Measurements from ENCODE around the gene SNTG2. TPM values are rescaled to one million over a fixed set of nuclear protein-coding genes. Genes with fewer than 3 reads are reported as not detected.

Gene SNTG2
- total RNA-seq, 1 experiment from 2014 or later: 20.5 TPM

DNA sequence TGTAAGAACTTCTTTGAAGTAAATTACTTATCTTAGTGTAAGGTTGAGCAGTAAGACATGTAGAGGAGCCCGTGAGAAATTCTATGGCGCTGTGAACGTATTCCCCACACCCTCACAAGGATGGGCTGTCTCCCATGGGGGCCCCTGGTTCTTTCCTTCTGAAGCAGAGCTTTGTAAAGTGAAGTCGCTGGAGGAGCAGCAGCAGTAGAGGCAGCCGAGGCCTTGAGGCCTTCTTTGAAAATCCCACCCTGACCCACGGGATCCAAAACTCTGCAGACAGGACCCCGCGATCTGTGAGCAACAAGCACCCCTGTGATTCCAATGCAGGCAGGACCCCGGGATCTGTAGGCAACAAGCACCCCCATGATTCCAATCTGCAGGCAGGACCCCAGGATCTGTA is 23.8 kb upstream of the SNTG2 start:
- Mint-ChIP-seq H3K36me3 (peaks cover 17% of the 10 kb centered on the region), H3K9me3 (peaks cover 12% of the 10 kb centered on the region), H3K27me3 (ENCODE audit: low read depth) (peaks cover 43% of the 10 kb centered on the region), H3K4me1 (peaks cover 47% of the 10 kb centered on the region), H3K4me3 (no peak overlapping the region), H3K27ac (no peak overlapping the region)
- ChIA-PET POLR2A (no interaction called here), CTCF (no interaction called here)
- TF ChIP-seq, protein P1, sequence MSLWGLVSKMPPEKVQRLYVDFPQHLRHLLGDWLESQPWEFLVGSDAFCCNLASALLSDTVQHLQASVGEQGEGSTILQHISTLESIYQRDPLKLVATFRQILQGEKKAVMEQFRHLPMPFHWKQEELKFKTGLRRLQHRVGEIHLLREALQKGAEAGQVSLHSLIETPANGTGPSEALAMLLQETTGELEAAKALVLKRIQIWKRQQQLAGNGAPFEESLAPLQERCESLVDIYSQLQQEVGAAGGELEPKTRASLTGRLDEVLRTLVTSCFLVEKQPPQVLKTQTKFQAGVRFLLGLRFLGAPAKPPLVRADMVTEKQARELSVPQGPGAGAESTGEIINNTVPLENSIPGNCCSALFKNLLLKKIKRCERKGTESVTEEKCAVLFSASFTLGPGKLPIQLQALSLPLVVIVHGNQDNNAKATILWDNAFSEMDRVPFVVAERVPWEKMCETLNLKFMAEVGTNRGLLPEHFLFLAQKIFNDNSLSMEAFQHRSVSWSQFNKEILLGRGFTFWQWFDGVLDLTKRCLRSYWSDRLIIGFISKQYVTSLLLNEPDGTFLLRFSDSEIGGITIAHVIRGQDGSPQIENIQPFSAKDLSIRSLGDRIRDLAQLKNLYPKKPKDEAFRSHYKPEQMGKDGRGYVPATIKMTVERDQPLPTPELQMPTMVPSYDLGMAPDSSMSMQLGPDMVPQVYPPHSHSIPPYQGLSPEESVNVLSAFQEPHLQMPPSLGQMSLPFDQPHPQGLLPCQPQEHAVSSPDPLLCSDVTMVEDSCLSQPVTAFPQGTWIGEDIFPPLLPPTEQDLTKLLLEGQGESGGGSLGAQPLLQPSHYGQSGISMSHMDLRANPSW (CRISPR knock-in tag; conservative IDR thresholded peaks at IDR 0.05; ENCODE audit: low read depth): no peak
- TF ChIP-seq, protein P2, sequence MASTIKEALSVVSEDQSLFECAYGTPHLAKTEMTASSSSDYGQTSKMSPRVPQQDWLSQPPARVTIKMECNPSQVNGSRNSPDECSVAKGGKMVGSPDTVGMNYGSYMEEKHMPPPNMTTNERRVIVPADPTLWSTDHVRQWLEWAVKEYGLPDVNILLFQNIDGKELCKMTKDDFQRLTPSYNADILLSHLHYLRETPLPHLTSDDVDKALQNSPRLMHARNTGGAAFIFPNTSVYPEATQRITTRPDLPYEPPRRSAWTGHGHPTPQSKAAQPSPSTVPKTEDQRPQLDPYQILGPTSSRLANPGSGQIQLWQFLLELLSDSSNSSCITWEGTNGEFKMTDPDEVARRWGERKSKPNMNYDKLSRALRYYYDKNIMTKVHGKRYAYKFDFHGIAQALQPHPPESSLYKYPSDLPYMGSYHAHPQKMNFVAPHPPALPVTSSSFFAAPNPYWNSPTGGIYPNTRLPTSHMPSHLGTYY (CRISPR knock-in tag; IDR thresholded peaks at IDR 0.05): no peak
- TF ChIP-seq PRRX2 (CRISPR knock-in tag; IDR thresholded peaks at IDR 0.05): no peak
- ATAC-seq: no peak
- DNase-seq (ENCODE audit: low spot score): no peak

DNA sequence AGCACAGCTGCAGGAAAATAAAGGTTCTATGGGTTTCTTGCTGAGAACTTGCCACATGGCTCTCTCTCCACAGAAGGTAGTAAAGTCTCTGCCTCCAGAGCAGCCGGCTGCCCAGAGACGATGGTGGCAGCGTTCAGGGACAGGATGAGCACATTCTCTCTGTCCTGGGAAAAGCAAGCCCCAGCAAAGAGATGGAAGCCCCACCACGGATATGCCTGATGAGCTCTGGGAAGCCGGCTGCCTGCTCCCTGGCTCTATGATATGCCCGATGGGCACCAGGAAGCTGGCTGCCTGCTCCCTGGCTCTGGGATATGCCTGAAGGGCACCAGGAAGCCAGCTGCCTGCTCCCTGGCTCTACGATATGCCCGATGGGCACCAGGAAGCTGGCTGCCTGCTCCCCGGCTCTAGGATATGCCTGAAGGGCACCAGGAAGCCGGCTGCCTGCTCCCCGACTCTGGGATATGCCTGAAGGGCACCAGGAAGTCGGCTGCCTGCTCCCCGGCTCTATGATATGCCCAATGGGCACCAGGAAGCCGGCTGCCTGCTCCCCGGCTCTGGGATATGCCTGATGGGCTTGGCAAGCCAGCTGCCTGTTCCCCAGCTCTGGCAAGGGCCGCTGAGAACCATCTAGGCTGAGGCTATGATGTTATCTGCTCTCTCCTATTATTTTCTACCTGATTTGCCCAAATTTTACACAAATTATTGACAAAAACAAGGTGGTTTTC is 21.5 kb upstream of the SNTG2 start:
- no peak overlapping the region for H3K27ac Mint-ChIP-seq
- H3K27me3 Mint-ChIP-seq (ENCODE audit: low read depth): peaks cover 52% of the 10 kb centered on the region
- POLR2A ChIA-PET: no interaction called here
- ATAC-seq: no peak
- no peak for DNase-seq (ENCODE audit: low spot score)
- peaks cover 55% of the 10 kb centered on the region for H3K4me1 Mint-ChIP-seq
- TF ChIP-seq, protein P3, sequence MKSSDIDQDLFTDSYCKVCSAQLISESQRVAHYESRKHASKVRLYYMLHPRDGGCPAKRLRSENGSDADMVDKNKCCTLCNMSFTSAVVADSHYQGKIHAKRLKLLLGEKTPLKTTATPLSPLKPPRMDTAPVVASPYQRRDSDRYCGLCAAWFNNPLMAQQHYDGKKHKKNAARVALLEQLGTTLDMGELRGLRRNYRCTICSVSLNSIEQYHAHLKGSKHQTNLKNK (CRISPR knock-in tag; IDR thresholded peaks at IDR 0.05): no peak
- no peak for TF ChIP-seq CBFB (CRISPR knock-in tag; IDR thresholded peaks at IDR 0.05; ENCODE audit: low read depth)
- TF ChIP-seq ATF1 (CRISPR knock-in tag; IDR thresholded peaks at IDR 0.05): no peak
- no peak for TF ChIP-seq TEAD1 (CRISPR knock-in tag; IDR thresholded peaks at IDR 0.05)
- peaks cover 17% of the 10 kb centered on the region for H3K36me3 Mint-ChIP-seq
- CTCF ChIA-PET: no interaction called here
- no peak overlapping the region for H3K4me3 Mint-ChIP-seq
- peaks cover 12% of the 10 kb centered on the region for H3K9me3 Mint-ChIP-seq

DNA sequence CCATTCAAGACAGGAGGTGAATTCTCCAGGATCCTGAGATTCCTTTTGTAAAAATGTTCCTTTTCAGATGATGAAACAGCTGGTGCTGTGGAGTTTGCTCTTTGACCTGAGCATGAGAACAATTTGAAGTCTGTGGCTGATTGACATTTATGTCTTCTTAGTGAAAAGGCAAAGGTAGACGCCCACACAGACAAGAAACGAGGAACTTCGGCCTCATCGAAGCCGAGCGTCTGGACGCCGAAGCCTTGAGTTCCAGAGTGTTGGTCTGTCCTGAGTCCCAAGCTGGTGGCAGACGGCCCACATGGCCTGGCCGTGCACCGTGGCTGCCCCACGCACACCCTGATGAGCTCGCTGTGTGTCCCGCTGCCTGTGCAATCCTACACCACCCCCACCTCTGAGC is 20.7 kb upstream of the SNTG2 start:
- H3K27me3 Mint-ChIP-seq (ENCODE audit: low read depth): peaks cover 53% of the 10 kb centered on the region
- CTCF ChIA-PET: no interaction called here
- DNase-seq (ENCODE audit: low spot score): no peak
- POLR2A ChIA-PET: no interaction called here
- H3K4me3 Mint-ChIP-seq: no peak overlapping the region
- peaks cover 12% of the 10 kb centered on the region for H3K9me3 Mint-ChIP-seq
- no peak overlapping the region for H3K27ac Mint-ChIP-seq
- ATAC-seq: no peak
- TF ChIP-seq, protein P4, sequence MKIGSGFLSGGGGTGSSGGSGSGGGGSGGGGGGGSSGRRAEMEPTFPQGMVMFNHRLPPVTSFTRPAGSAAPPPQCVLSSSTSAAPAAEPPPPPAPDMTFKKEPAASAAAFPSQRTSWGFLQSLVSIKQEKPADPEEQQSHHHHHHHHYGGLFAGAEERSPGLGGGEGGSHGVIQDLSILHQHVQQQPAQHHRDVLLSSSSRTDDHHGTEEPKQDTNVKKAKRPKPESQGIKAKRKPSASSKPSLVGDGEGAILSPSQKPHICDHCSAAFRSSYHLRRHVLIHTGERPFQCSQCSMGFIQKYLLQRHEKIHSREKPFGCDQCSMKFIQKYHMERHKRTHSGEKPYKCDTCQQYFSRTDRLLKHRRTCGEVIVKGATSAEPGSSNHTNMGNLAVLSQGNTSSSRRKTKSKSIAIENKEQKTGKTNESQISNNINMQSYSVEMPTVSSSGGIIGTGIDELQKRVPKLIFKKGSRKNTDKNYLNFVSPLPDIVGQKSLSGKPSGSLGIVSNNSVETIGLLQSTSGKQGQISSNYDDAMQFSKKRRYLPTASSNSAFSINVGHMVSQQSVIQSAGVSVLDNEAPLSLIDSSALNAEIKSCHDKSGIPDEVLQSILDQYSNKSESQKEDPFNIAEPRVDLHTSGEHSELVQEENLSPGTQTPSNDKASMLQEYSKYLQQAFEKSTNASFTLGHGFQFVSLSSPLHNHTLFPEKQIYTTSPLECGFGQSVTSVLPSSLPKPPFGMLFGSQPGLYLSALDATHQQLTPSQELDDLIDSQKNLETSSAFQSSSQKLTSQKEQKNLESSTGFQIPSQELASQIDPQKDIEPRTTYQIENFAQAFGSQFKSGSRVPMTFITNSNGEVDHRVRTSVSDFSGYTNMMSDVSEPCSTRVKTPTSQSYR (CRISPR knock-in tag; IDR thresholded peaks at IDR 0.05): no peak
- TF ChIP-seq TP53 (CRISPR knock-in tag; IDR thresholded peaks at IDR 0.05) (no peak), ELF4 (CRISPR knock-in tag; IDR thresholded peaks at IDR 0.05; ENCODE audit: low read depth) (no peak), ZNF423 (CRISPR knock-in tag; IDR thresholded peaks at IDR 0.05) (no peak)
- TF ChIP-seq, protein P2 (CRISPR knock-in tag; IDR thresholded peaks at IDR 0.05): no peak
- TF ChIP-seq, protein P5, sequence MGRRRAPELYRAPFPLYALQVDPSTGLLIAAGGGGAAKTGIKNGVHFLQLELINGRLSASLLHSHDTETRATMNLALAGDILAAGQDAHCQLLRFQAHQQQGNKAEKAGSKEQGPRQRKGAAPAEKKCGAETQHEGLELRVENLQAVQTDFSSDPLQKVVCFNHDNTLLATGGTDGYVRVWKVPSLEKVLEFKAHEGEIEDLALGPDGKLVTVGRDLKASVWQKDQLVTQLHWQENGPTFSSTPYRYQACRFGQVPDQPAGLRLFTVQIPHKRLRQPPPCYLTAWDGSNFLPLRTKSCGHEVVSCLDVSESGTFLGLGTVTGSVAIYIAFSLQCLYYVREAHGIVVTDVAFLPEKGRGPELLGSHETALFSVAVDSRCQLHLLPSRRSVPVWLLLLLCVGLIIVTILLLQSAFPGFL (CRISPR knock-in tag; IDR thresholded peaks at IDR 0.05; ENCODE audit: borderline replicate concordance): no peak
- TF ChIP-seq, protein P6, sequence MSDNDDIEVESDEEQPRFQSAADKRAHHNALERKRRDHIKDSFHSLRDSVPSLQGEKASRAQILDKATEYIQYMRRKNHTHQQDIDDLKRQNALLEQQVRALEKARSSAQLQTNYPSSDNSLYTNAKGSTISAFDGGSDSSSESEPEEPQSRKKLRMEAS (CRISPR knock-in tag; IDR thresholded peaks at IDR 0.05): peak; percentile 15; the same call in 1 of the 2 replicates
- peaks cover 49% of the 10 kb centered on the region for H3K4me1 Mint-ChIP-seq
- H3K36me3 Mint-ChIP-seq: peaks cover 17% of the 10 kb centered on the region
